Neuronal stem cell (in vitro differentiated cells): ENCODE data around the gene MACF1.

Experiments
- DNase-seq: peaks from one replicate; pipeline ENCODE4 v3.0.0-alpha.2; 2013; ENCODE audit warnings: low spot score
- H2AFZ ChIP-seq: one replicate; pipeline ENCODE4 v1.6.1; 2013; ENCODE audit warnings: mild to moderate bottlenecking, low read length, inconsistent platforms
- H2AK5ac ChIP-seq: 2 replicates; pipeline ENCODE4 v1.6.1; 2013; ENCODE audit warnings: low read depth, mild to moderate bottlenecking, inconsistent platforms, low read length, moderate library complexity, mixed read lengths
- H2BK120ac ChIP-seq: 2 replicates; pipeline ENCODE4 v1.6.1; 2013; ENCODE audit warnings: low read depth, mild to moderate bottlenecking, inconsistent platforms, low read length, moderate library complexity, mixed read lengths
- H2BK12ac ChIP-seq: one replicate; pipeline ENCODE4 v1.6.1; 2013; ENCODE audit warnings: low read length, inconsistent platforms
- H2BK15ac ChIP-seq: 2 replicates; pipeline ENCODE4 v1.6.1; 2013; ENCODE audit warnings: mild to moderate bottlenecking, low read length, inconsistent platforms, mixed read lengths
- H2BK5ac ChIP-seq: one replicate; pipeline ENCODE4 v1.6.1; 2013; ENCODE audit warnings: inconsistent platforms, mild to moderate bottlenecking, low read length, moderate library complexity
- H3K14ac ChIP-seq: one replicate; pipeline ENCODE4 v1.6.1; 2013; ENCODE audit warnings: low read length, inconsistent platforms
- H3K18ac ChIP-seq: 2 replicates; pipeline ENCODE4 v1.6.1; 2013; ENCODE audit warnings: low read length, inconsistent platforms
- H3K23ac ChIP-seq: 2 replicates; pipeline ENCODE4 v1.6.1; 2013; ENCODE audit warnings: low read depth, mild to moderate bottlenecking, mixed read lengths, low read length, inconsistent platforms; ENCODE audit not compliant: poor library complexity
- H3K27ac ChIP-seq: replicated peaks from 3 replicates; pipeline ENCODE4 v1.5.1; 2013; ENCODE audit warnings: low read length, inconsistent platforms
- H3K27me3 ChIP-seq, 3 experiments: 2 replicates each; pipeline ENCODE4 v1.6.1; 2013; ENCODE audit warnings: low read length in 3 of 3, mild to moderate bottlenecking in 2 of 3, inconsistent platforms in 1 of 3, low read depth in 1 of 3, mixed read lengths in 1 of 3, moderate library complexity in 1 of 3; ENCODE audit not compliant: control insufficient read depth in 3 of 3, insufficient read depth in 3 of 3
- H3K36me3 ChIP-seq, 2 donors: replicated peaks in 1 of 2; 2 replicates each; pipeline ENCODE4 v1.6.1; 2013; ENCODE audit warnings: low read length in 2 of 2; ENCODE audit not compliant: control insufficient read depth in 2 of 2, insufficient read depth in 2 of 2
- H3K4ac ChIP-seq: 2 replicates; pipeline ENCODE4 v1.6.1; 2013; ENCODE audit warnings: inconsistent platforms, mild to moderate bottlenecking, low read length, moderate library complexity
- H3K4me1 ChIP-seq, 2 donors: 1 replicate in 1 of 2; 2 replicates in 1 of 2; pipeline ENCODE4 v1.6.1; 2013; ENCODE audit warnings: low read length in 2 of 2, low read depth in 1 of 2; ENCODE audit not compliant: control insufficient read depth in 2 of 2, insufficient read depth in 1 of 2
- H3K4me2 ChIP-seq: one replicate; pipeline ENCODE4 v1.6.1; 2013; ENCODE audit warnings: mild to moderate bottlenecking, low read length, inconsistent platforms; ENCODE audit not compliant: insufficient read depth, poor library complexity, severe bottlenecking
- H3K4me3 ChIP-seq, 2 donors: 2 replicates each; pipeline ENCODE4 v1.5.1; 2013; ENCODE audit warnings: low read length in 2 of 2, mild to moderate bottlenecking in 2 of 2, inconsistent platforms in 1 of 2, moderate library complexity in 1 of 2
- H3K79me1 ChIP-seq: one replicate; pipeline ENCODE4 v1.6.1; 2013; ENCODE audit warnings: low read depth, mild to moderate bottlenecking, inconsistent platforms, low read length, moderate library complexity
- H3K9ac ChIP-seq: one replicate; pipeline ENCODE4 v1.6.1; 2013; ENCODE audit warnings: mild to moderate bottlenecking, low read depth, low read length, inconsistent platforms; ENCODE audit not compliant: poor library complexity
- H3K9me3 ChIP-seq, 2 donors: replicated peaks in 1 of 2; 2 replicates each; pipeline versions ENCODE3 to v1.6.1; 2013; ENCODE audit warnings: low read length in 2 of 2, mild to moderate bottlenecking in 2 of 2, inconsistent platforms in 1 of 2, low read depth in 1 of 2, mixed read lengths in 1 of 2, moderate library complexity in 1 of 2; ENCODE audit not compliant: control insufficient read depth in 2 of 2, insufficient read depth in 1 of 2
- H4K8ac ChIP-seq: one replicate; pipeline ENCODE4 v1.6.1; 2013; ENCODE audit warnings: low read depth, mild to moderate bottlenecking, inconsistent platforms, low read length, moderate library complexity
- H4K91ac ChIP-seq: one replicate; pipeline ENCODE4 v1.6.1; 2013; ENCODE audit warnings: low read length, low read depth, mild to moderate bottlenecking, inconsistent platforms; ENCODE audit not compliant: poor library complexity
- WGBS, 2 donors: extraction: QIAGEN DNeasy Blood & Tissue Kit; methylation state at CpG; one replicate each; pipeline ENCODE4 v1.1.7; 2013; ENCODE audit warnings: missing lambda C conversion rate in 2 of 2, mixed read lengths in 1 of 2; ENCODE audit not compliant: insufficient read length in 2 of 2, insufficient replicate concordance in 1 of 2; ENCODE audit errors: extremely low coverage in 2 of 2; 5-methylcytosine and 5-hydroxymethylcytosine counted together

MACF1 gene

GRCh38 chr1:39258925-39259244 is 54.4 kb downstream of the MACF1 start:
- H3K23ac ChIP-seq = no peak overlapping the region
- H2BK120ac ChIP-seq = no peak overlapping the region
- no peak overlapping the region for H2BK15ac ChIP-seq
- H2BK12ac ChIP-seq = no peak overlapping the region
- no peak for DNase-seq
- H3K27me3 ChIP-seq = no peaks in the 10 kb centered on the region
- H3K9ac ChIP-seq = no peak overlapping the region
- no peaks in the 10 kb centered on the region for H3K4me1 ChIP-seq
- H3K9me3 ChIP-seq = no peaks in the 10 kb centered on the region
- H4K8ac ChIP-seq = no peak overlapping the region
- H2AK5ac ChIP-seq = no peak overlapping the region
- H3K4me3 ChIP-seq = no peak overlapping the region
- H3K4me2 ChIP-seq = no peak overlapping the region
- peaks cover 5% of the 10 kb centered on the region for H3K79me1 ChIP-seq
- H3K36me3 ChIP-seq = peaks cover 15 to 78% of the 10 kb centered on the region in 2 donors
- no peak overlapping the region for H3K4ac ChIP-seq
- H3K18ac ChIP-seq = no peak overlapping the region
- no peak overlapping the region for H4K91ac ChIP-seq
- no peak overlapping the region for H3K27ac ChIP-seq
- no peak overlapping the region for H2AFZ ChIP-seq
- no peak overlapping the region for H2BK5ac ChIP-seq
- no peak overlapping the region for H3K14ac ChIP-seq

- Histone ChIP-seq H3K4me2 (no peak overlapping the region), H3K36me3 (peaks cover 6 to 49% of the 10 kb centered on the region in 2 donors), H2BK120ac (no peak overlapping the region), H3K14ac (no peak overlapping the region), H3K23ac (no peak overlapping the region), H2BK12ac (no peak overlapping the region), H3K4me3 (no peak overlapping the region), H3K4ac (no peak overlapping the region), H3K18ac (no peak overlapping the region), H3K79me1 (peaks cover 1% of the 10 kb centered on the region), H4K91ac (no peak overlapping the region), H3K9ac (no peak overlapping the region), H3K27ac (no peak overlapping the region), H3K4me1 (peaks cover 0 to 1% of the 10 kb centered on the region in 2 donors), H3K27me3 (no peaks in the 10 kb centered on the region), H3K9me3 (no peaks in the 10 kb centered on the region), H4K8ac (no peak overlapping the region), H2BK15ac (no peak overlapping the region), H2AFZ (no peak overlapping the region), H2AK5ac (no peak overlapping the region), H2BK5ac (no peak overlapping the region)
- DNase-seq = no peak
- WGBS, 2 donors = no CpG with 5 or more reads among the region's 2 CpGs
Measured at GRCh38 chr1:39261712-39262221, 57.3 kb downstream of the MACF1 start.

GRCh38 chr1:39262802-39263201 is 58.3 kb downstream of the MACF1 start:
- Histone ChIP-seq H2BK12ac (no peak overlapping the region), H3K4me3 (no peak overlapping the region), H2BK15ac (no peak overlapping the region), H4K91ac (no peak overlapping the region), H3K18ac (no peak overlapping the region), H3K27ac (no peak overlapping the region), H2BK5ac (no peak overlapping the region), H3K14ac (no peak overlapping the region), H3K4ac (no peak overlapping the region), H2BK120ac (no peak overlapping the region), H3K9me3 (no peaks in the 10 kb centered on the region), H3K27me3 (no peaks in the 10 kb centered on the region), H2AK5ac (no peak overlapping the region), H3K23ac (no peak overlapping the region), H2AFZ (no peak overlapping the region), H3K4me2 (no peak overlapping the region), H3K36me3 (peaks cover 5 to 41% of the 10 kb centered on the region in 2 donors), H4K8ac (no peak overlapping the region), H3K9ac (no peak overlapping the region), H3K79me1 (peaks cover 1% of the 10 kb centered on the region), H3K4me1 (peaks cover 1 to 7% of the 10 kb centered on the region in 2 donors)
- no peak for DNase-seq
- WGBS, 2 donors = no CpG with 5 or more reads among the region's 4 CpGs

DNA sequence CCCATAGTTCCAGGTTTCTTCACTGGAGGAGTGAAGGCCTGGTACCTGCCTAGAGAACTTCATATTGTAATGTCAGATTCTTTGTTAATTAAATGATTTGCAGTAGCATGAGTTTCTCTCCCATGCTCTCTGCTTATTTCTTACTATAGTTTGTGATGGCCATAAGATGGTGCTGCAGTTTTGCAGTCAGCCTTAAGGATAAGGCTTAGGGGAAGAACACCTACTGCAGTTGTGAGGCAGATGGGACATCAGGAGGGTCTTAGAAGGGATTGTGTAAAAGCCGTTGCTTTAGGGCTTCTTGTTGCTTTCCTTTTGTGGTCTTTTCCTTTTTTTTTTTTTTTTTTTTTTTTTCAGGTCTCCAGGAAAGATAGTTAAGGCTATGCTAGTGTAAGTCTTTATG is 61.8 kb downstream of the MACF1 start:
- no peak overlapping the region for H3K18ac ChIP-seq
- H3K27me3 ChIP-seq = no peaks in the 10 kb centered on the region
- H2BK12ac ChIP-seq = no peak overlapping the region
- H2BK120ac ChIP-seq = no peak overlapping the region
- peaks cover 0 to 17% of the 10 kb centered on the region in 2 donors for H3K36me3 ChIP-seq
- H2AK5ac ChIP-seq = no peak overlapping the region
- H3K27ac ChIP-seq = no peak overlapping the region
- no peak for DNase-seq
- no peak overlapping the region for H3K14ac ChIP-seq
- H3K9ac ChIP-seq = no peak overlapping the region
- no peak overlapping the region for H4K8ac ChIP-seq
- H3K4ac ChIP-seq = no peak overlapping the region
- H3K79me1 ChIP-seq = peaks cover 5% of the 10 kb centered on the region
- no peak overlapping the region for H3K4me2 ChIP-seq
- no peak overlapping the region for H2AFZ ChIP-seq
- H3K9me3 ChIP-seq = no peaks in the 10 kb centered on the region
- H3K4me3 ChIP-seq = no peak overlapping the region
- H2BK15ac ChIP-seq = no peak overlapping the region
- H2BK5ac ChIP-seq = no peak overlapping the region
- H4K91ac ChIP-seq = no peak overlapping the region
- peaks cover 20 to 21% of the 10 kb centered on the region in 2 donors for H3K4me1 ChIP-seq
- H3K23ac ChIP-seq = no peak overlapping the region
- WGBS, 2 donors = no CpG with 5 or more reads among the region's 1 CpG
